H9 (cell line): ENCODE measurements around the gene RAB30. TPM values are rescaled to one million over a fixed set of nuclear protein-coding genes. Genes with fewer than 3 reads are reported as not detected.

Source experiments
- DNase-seq: peaks from one replicate; pipeline ENCODE4 v3.0.0-alpha.2; 2017
- H2AFZ ChIP-seq: one replicate; pipeline ENCODE4 v1.6.1; 2013; ENCODE audit warnings: mild to moderate bottlenecking, low read length, control low read depth, moderate library complexity
- H2AK5ac ChIP-seq: 2 replicates; pipeline ENCODE4 v1.6.1; 2013; ENCODE audit warnings: low read length, control low read depth, mixed read lengths; ENCODE audit not compliant: insufficient read length
- H2BK120ac ChIP-seq: one replicate; pipeline ENCODE4 v1.6.1; 2013; ENCODE audit warnings: low read depth, mild to moderate bottlenecking, low read length, control low read depth, inconsistent platforms; ENCODE audit not compliant: poor library complexity, severe bottlenecking
- H2BK12ac ChIP-seq: 2 replicates; pipeline ENCODE4 v1.6.1; 2013; ENCODE audit warnings: low read length, control low read depth, mixed read lengths, low read depth; ENCODE audit not compliant: insufficient read length
- H2BK15ac ChIP-seq: 2 replicates; pipeline ENCODE4 v1.6.1; 2013; ENCODE audit warnings: low read depth, low read length, control low read depth
- H2BK20ac ChIP-seq: one replicate; pipeline ENCODE4 v1.6.1; 2013; ENCODE audit warnings: low read depth, mild to moderate bottlenecking, low read length, control low read depth, inconsistent platforms; ENCODE audit not compliant: poor library complexity, severe bottlenecking
- H2BK5ac ChIP-seq: 2 replicates; pipeline ENCODE4 v1.6.1; 2013; ENCODE audit warnings: low read length, control low read depth, mixed read lengths; ENCODE audit not compliant: insufficient read length
- H3K14ac ChIP-seq: 2 replicates; pipeline ENCODE4 v1.6.1; 2013; ENCODE audit warnings: low read length, control low read depth; ENCODE audit not compliant: insufficient read depth
- H3K18ac ChIP-seq: 2 replicates; pipeline ENCODE4 v1.6.1; 2013; ENCODE audit warnings: low read depth, mild to moderate bottlenecking, mixed read lengths, low read length, control low read depth; ENCODE audit not compliant: insufficient read length
- H3K23ac ChIP-seq: 2 replicates; pipeline ENCODE4 v1.6.1; 2013; ENCODE audit warnings: low read length, control low read depth, mixed read lengths, low read depth; ENCODE audit not compliant: insufficient read length
- H3K23me2 ChIP-seq: 2 replicates; pipeline ENCODE4 v1.6.1; 2013; ENCODE audit warnings: low read depth, mild to moderate bottlenecking, mixed read lengths, low read length, control low read depth; ENCODE audit not compliant: insufficient read length, poor library complexity, severe bottlenecking
- H3K27ac ChIP-seq: 2 replicates; pipeline ENCODE4 v1.5.1; 2013; ENCODE audit warnings: low read length, control low read depth, mixed read lengths, low read depth; ENCODE audit not compliant: insufficient read length
- H3K27me3 ChIP-seq: 2 replicates; pipeline ENCODE4 v1.6.1; 2013; ENCODE audit warnings: low read length, control low read depth, inconsistent platforms; ENCODE audit not compliant: insufficient read depth
- H3K4ac ChIP-seq: 2 replicates; pipeline ENCODE4 v1.6.1; 2013; ENCODE audit warnings: low read depth, mild to moderate bottlenecking, control low read depth, inconsistent platforms, low read length, moderate library complexity
- H3K4me1 ChIP-seq: 2 replicates; pipeline ENCODE4 v1.6.1; 2013; ENCODE audit warnings: low read length, control low read depth, inconsistent platforms; ENCODE audit not compliant: insufficient read depth
- H3K4me2 ChIP-seq: 2 replicates; pipeline ENCODE4 v1.6.1; 2013; ENCODE audit warnings: low read length, control low read depth, mixed read lengths; ENCODE audit not compliant: insufficient read length, insufficient read depth
- H3K56ac ChIP-seq: 2 replicates; pipeline ENCODE4 v1.6.1; 2013; ENCODE audit warnings: low read depth, mild to moderate bottlenecking, mixed read lengths, low read length, control low read depth; ENCODE audit not compliant: insufficient read length
- H3K79me1 ChIP-seq: 2 replicates; pipeline ENCODE4 v1.6.1; 2013; ENCODE audit warnings: low read depth, mild to moderate bottlenecking, moderate library complexity, low read length, control low read depth, inconsistent platforms; ENCODE audit not compliant: insufficient read depth, poor library complexity, severe bottlenecking
- H3K79me2 ChIP-seq: 2 replicates; pipeline ENCODE4 v1.6.1; 2013; ENCODE audit warnings: low read length, control low read depth, inconsistent platforms; ENCODE audit not compliant: insufficient read depth
- H3K9ac ChIP-seq: 2 replicates; pipeline ENCODE4 v1.6.1; 2013; ENCODE audit warnings: low read length, control low read depth, mixed read lengths; ENCODE audit not compliant: insufficient read length; ENCODE audit errors: extremely low read depth
- H3K9me3 ChIP-seq: one replicate; pipeline ENCODE4 v1.6.1; 2013; ENCODE audit warnings: low read depth, low read length, inconsistent platforms; ENCODE audit not compliant: control insufficient read depth
- H3T11ph ChIP-seq: one replicate; pipeline ENCODE4 v1.6.1; 2013; ENCODE audit warnings: mild to moderate bottlenecking, low read length, control low read depth, inconsistent platforms
- H4K20me1 ChIP-seq: one replicate; pipeline ENCODE4 v1.6.1; 2013; ENCODE audit not compliant: control insufficient read depth, insufficient read length, insufficient read depth
- H4K5ac ChIP-seq: 2 replicates; pipeline ENCODE4 v1.6.1; 2013; ENCODE audit warnings: low read depth, mild to moderate bottlenecking, mixed read lengths, low read length, control low read depth; ENCODE audit not compliant: insufficient read length
- H4K8ac ChIP-seq: replicated peaks from 2 replicates; pipeline ENCODE4 v1.6.1; 2013; ENCODE audit warnings: low read length, control low read depth, mixed read lengths, low read depth; ENCODE audit not compliant: insufficient read length
- H4K91ac ChIP-seq: 2 replicates; pipeline ENCODE4 v1.6.1; 2013; ENCODE audit warnings: low read depth, mild to moderate bottlenecking, moderate library complexity, mixed read lengths, low read length, control low read depth; ENCODE audit not compliant: insufficient read length
- H3K27ac Mint-ChIP-seq, 3 experiments: 2 replicates in 2 of 3; 3 replicates in 1 of 3; pipeline ENCODE4 v1.8.0; 2020 to 2021; ENCODE audit warnings: mixed read lengths in 3 of 3, mild to moderate bottlenecking in 1 of 3, moderate library complexity in 1 of 3
- H3K27me3 Mint-ChIP-seq: 2 replicates; pipeline ENCODE4 v1.8.0; 2021; ENCODE audit warnings: low read depth, mild to moderate bottlenecking, moderate library complexity, mixed read lengths
- H3K36me3 Mint-ChIP-seq, 3 experiments: 2 replicates in 2 of 3; 3 replicates in 1 of 3; pipeline ENCODE4 v1.8.0; 2020 to 2021; ENCODE audit warnings: low read depth in 3 of 3, mixed read lengths in 3 of 3; ENCODE audit not compliant: insufficient read depth in 1 of 3
- H3K4me1 Mint-ChIP-seq, 2 experiments: 2 replicates each; pipeline ENCODE4 v1.8.0; 2020; ENCODE audit warnings: mixed read lengths in 2 of 2
- H3K4me3 Mint-ChIP-seq, 2 experiments: 2 replicates in 1 of 2; 3 replicates in 1 of 2; pipeline ENCODE4 v1.8.0; 2020 to 2021; ENCODE audit warnings: mild to moderate bottlenecking in 2 of 2, mixed read lengths in 2 of 2, moderate library complexity in 1 of 2
- H3K9me3 Mint-ChIP-seq, 2 experiments: 2 replicates in 1 of 2; 3 replicates in 1 of 2; pipeline ENCODE4 v1.8.0; 2020; ENCODE audit warnings: mild to moderate bottlenecking in 2 of 2, mixed read lengths in 2 of 2, moderate library complexity in 1 of 2
- CTCF ChIP-seq: fragments of 200-600 bp; sonication (generic); conservative IDR thresholded peaks from 3 replicates; pipeline ENCODE4 v1.8.0; 2021; ENCODE audit warnings: antibody characterized with exemption, mild to moderate bottlenecking
- WGBS: extraction: QIAGEN DNeasy Blood & Tissue Kit; methylation state at CpG from one replicate; pipeline ENCODE4 v1.1.7; 2013; ENCODE audit warnings: missing lambda C conversion rate, low lambda C conversion rate, mixed read lengths; ENCODE audit not compliant: insufficient read length; ENCODE audit errors: extremely low coverage; 5-methylcytosine and 5-hydroxymethylcytosine counted together
- total RNA-seq: library from RNA; stranded (reverse); gene quantifications from 2 replicates; pipeline ENCODE4 v1.2.1, GENCODE V29; 2021

The RAB30 gene
- total RNA-seq, 1 experiment from 2014 or later = 4.8 TPM

GRCh38 chr11:82986446-82986845 is 85.3 kb downstream of the RAB30 start:
- no peak overlapping the region for H4K8ac ChIP-seq
- H2BK12ac ChIP-seq = no peak overlapping the region
- peaks cover 5% of the 10 kb centered on the region for H3K4me1 ChIP-seq
- Mint-ChIP-seq H3K27ac (no peak overlapping the region), H3K9me3 (no peaks in the 10 kb centered on the region), H3K4me1 (peaks cover 11% of the 10 kb centered on the region in 2 experiments), H3K27me3 (no peaks in the 10 kb centered on the region), H3K36me3 (no peaks in the 10 kb centered on the region; a peak in 1 of 7 replicates), H3K4me3 (no peak overlapping the region)
- no peak overlapping the region for H3K4me2 ChIP-seq
- H2AK5ac ChIP-seq = no peak overlapping the region
- H3K56ac ChIP-seq = no peak overlapping the region
- H4K20me1 ChIP-seq = no peaks in the 10 kb centered on the region
- no peaks in the 10 kb centered on the region for H3K9me3 ChIP-seq
- H3K79me2 ChIP-seq = no peaks in the 10 kb centered on the region
- H3K79me1 ChIP-seq = no peaks in the 10 kb centered on the region
- H2BK5ac ChIP-seq = no peak overlapping the region
- H3K27ac ChIP-seq = no peak overlapping the region
- H2BK20ac ChIP-seq = no peak overlapping the region
- no peak overlapping the region for H2BK15ac ChIP-seq
- no peak overlapping the region for H4K5ac ChIP-seq
- no peak overlapping the region for H2BK120ac ChIP-seq
- no peaks in the 10 kb centered on the region for H3K27me3 ChIP-seq
- H3K4ac ChIP-seq = no peak overlapping the region
- no peak overlapping the region for H3K23ac ChIP-seq
- H3K18ac ChIP-seq = no peak overlapping the region
- H3K9ac ChIP-seq = no peak overlapping the region
- H3T11ph ChIP-seq = no peak overlapping the region
- no peak for TF ChIP-seq CTCF
- no peak for DNase-seq
- H3K14ac ChIP-seq = no peak overlapping the region
- WGBS = no CpG with 5 or more reads among the region's 3 CpGs
- H2AFZ ChIP-seq = no peak overlapping the region
- H3K23me2 ChIP-seq = no peaks in the 10 kb centered on the region
- H4K91ac ChIP-seq = no peak overlapping the region
